Adrenal gland (tissue), 12 donors: ENCODE data around the gene TBC1D1. TPM values are rescaled to one million over a fixed set of nuclear protein-coding genes. Genes with fewer than 3 reads are reported as not detected.

Experiments
- DNase-seq, 7 donors: peaks; one replicate each; pipeline ENCODE4 v3.0.0-alpha.2; 2019 to 2020
- H3K27ac ChIP-seq, 5 donors: fragments of 200-600 bp; sonication (generic) in 4 of 5; 1 replicate in 3 of 5; 2 replicates in 2 of 5; pipeline versions ENCODE4 v1.5.1 to v1.8.0; 2016 to 2020; ENCODE audit warnings: mild to moderate bottlenecking in 1 of 5
- H3K27me3 ChIP-seq: fragments of 200-600 bp; 2 replicates; pipeline ENCODE4 v1.8.0; 2021
- H3K36me3 ChIP-seq, 2 donors: fragments of 200-600 bp; replicated peaks in 1 of 2; 1 replicate in 1 of 2; 2 replicates in 1 of 2; pipeline versions ENCODE4 v1.5.1 to v1.8.0; 2018 to 2022
- H3K4me1 ChIP-seq, 2 donors: fragments of 200-600 bp; replicated peaks in 1 of 2; 1 replicate in 1 of 2; 2 replicates in 1 of 2; pipeline versions ENCODE4 v1.5.1 to v1.8.0; 2018 to 2021
- H3K4me3 ChIP-seq, 4 donors: fragments of 200-600 bp; sonication (generic) in 3 of 4; one replicate each; pipeline ENCODE4 v1.5.1; 2016 to 2018
- H3K9me3 ChIP-seq, 3 donors: fragments of 200-600 bp; sonication (generic) in 1 of 3; replicated peaks in 1 of 3; 1 replicate in 2 of 3; 2 replicates in 1 of 3; pipeline versions ENCODE4 v1.5.1 to v1.8.0; 2016 to 2021
- POLR2A ChIP-seq, 2 donors: fragments of 450-650 bp; IDR thresholded peaks; one replicate each; pipeline ENCODE4 v1.6.1; 2017; ENCODE audit warnings: antibody characterized with exemption in 2 of 2, mild to moderate bottlenecking in 2 of 2, moderate library complexity in 1 of 2
- WGBS, 4 donors: extraction: QIAGEN DNeasy Blood & Tissue Kit in 2 of 4; methylation state at CpG; one replicate each; pipeline versions ENCODE4 v1.1.5 to v1.1.7; 2013 to 2017; 5-methylcytosine and 5-hydroxymethylcytosine counted together
- intact Hi-C, 2 donors: fragments of 100-400 bp; cut with DNase I; formaldehyde crosslinking; loops; one replicate each; pipeline versions ENCODE4 v1.14.1 to v1.15.0; 2022 to 2023
- polyA plus RNA-seq, 3 donors: library from polyadenylated mRNA; stranded (reverse); fragments of 200-250 nt in 2 of 3; fragments of 350-450 nt in 1 of 3; fragmentation: Illumina TruSeq in 1 of 3; extraction: RNeasy Lipid Tissue Mini Kit (QIAGEN cat#74804) in 1 of 3; gene quantifications; one replicate each; pipeline ENCODE4 v1.2.3, GENCODE V29; 2013 to 2014
- total RNA-seq, 9 donors: library from RNA; depleted of rRNA in 4 of 9; stranded (reverse); fragments of >200 nt in 4 of 9; fragments of 120-200 nt in 1 of 9; fragmentation: NEBNext Ultra II Directional in 1 of 9; extraction: Animal tissue kit (Norgen Biotek cat#: 25700) in 1 of 9; gene quantifications; one replicate each; pipeline versions ENCODE4 v1.1.0 to v1.2.4, GENCODE V29; 2013 to 2023
- TF ChIP-seq, protein P1 (sequence below), 6 experiments: fragments of 450-650 bp in 4 of 6; fragments of 200-600 bp in 2 of 6; sonication (generic) in 1 of 6; IDR thresholded peaks; 1 replicate in 5 of 6; 2 replicates in 1 of 6; pipeline versions ENCODE4 v1.5.1 to v1.8.0; 2016 to 2021; ENCODE audit warnings: antibody characterized with exemption in 6 of 6, mild to moderate bottlenecking in 2 of 6, moderate library complexity in 1 of 6
- donor health status: healthy with polysubstance abuse.
- donor health status: Bipolar disorder and iron deficiency.
- donor health status: DM: yes; HTN: yes; CAD: no.
- donor health status: DM: no; HTN: no; CAD: no.
- donor health status: DM: no; HTN: no; CAD: no.
- donor health status: DM: yes; HTN: yes; CAD: no.

TBC1D1 gene
- total and polyA plus RNA-seq, 12 donors, result 16.3 to 77.3 (median 25.7) TPM

DNA sequence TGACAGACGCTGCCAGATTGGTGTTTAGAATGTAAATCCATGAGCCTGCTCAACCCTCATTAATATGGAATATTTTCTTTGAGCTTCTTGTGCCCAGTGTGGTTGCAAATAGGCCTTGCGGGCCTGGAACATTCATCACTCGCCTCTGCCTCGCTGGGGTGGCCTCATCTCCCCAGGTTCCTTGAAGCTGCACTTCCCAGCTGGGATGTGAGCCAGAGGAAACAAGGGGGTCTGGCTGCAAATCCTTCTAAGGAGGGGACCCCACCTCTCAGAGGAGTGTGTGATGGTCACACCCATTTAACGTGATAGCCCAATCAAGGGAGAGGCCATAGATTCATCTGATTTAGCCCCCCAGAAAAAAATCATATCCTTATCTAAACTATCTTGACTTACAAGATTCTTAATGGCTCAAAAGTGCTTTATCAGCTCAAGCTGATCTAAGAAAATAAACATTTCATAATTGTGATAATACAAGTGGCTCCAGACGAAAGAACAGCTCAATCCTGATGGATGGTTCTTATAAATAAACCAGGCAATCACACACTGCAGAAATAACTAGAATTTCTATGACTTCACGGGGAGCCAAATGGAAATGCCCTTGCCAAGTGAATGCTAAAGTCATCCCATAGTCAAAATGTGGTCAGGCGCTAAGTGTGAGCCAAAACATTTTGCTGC is 259.2 kb downstream of the TBC1D1 start:
- no peak overlapping the region for H3K27ac ChIP-seq
- intact Hi-C loops, result no loop called here
- H3K36me3 ChIP-seq, result no peaks in the 10 kb centered on the region
- H3K27me3 ChIP-seq, result no peaks in the 10 kb centered on the region
- DNase-seq, result no peak
- H3K4me1 ChIP-seq, result no peaks in the 10 kb centered on the region
- H3K4me3 ChIP-seq, result no peak overlapping the region
- no peaks in the 10 kb centered on the region for H3K9me3 ChIP-seq
- no peak for TF ChIP-seq POLR2A (IDR thresholded peaks at IDR 0.05)
- TF ChIP-seq, protein P1, sequence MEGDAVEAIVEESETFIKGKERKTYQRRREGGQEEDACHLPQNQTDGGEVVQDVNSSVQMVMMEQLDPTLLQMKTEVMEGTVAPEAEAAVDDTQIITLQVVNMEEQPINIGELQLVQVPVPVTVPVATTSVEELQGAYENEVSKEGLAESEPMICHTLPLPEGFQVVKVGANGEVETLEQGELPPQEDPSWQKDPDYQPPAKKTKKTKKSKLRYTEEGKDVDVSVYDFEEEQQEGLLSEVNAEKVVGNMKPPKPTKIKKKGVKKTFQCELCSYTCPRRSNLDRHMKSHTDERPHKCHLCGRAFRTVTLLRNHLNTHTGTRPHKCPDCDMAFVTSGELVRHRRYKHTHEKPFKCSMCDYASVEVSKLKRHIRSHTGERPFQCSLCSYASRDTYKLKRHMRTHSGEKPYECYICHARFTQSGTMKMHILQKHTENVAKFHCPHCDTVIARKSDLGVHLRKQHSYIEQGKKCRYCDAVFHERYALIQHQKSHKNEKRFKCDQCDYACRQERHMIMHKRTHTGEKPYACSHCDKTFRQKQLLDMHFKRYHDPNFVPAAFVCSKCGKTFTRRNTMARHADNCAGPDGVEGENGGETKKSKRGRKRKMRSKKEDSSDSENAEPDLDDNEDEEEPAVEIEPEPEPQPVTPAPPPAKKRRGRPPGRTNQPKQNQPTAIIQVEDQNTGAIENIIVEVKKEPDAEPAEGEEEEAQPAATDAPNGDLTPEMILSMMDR (IDR thresholded peaks at IDR 0.05), result no peak
- WGBS, 4 donors, result 76 to 81% (median 79%) methylated on average over 8 of the region's 8 CpGs

GRCh38 chr4:38150766-38151165 is 259.9 kb downstream of the TBC1D1 start:
- H3K9me3 ChIP-seq, result no peaks in the 10 kb centered on the region
- no peak overlapping the region for H3K27ac ChIP-seq
- H3K4me1 ChIP-seq, result no peaks in the 10 kb centered on the region
- no peak for TF ChIP-seq POLR2A (IDR thresholded peaks at IDR 0.05)
- TF ChIP-seq, protein P1 (IDR thresholded peaks at IDR 0.05), result no peak
- WGBS, 4 donors, result 71 to 84% (median 72%) methylated on average over 5 of the region's 5 CpGs
- H3K36me3 ChIP-seq, result no peaks in the 10 kb centered on the region
- no peaks in the 10 kb centered on the region for H3K27me3 ChIP-seq
- no peak overlapping the region for H3K4me3 ChIP-seq
- no peak for DNase-seq
- intact Hi-C loops, result no loop called here

DNA sequence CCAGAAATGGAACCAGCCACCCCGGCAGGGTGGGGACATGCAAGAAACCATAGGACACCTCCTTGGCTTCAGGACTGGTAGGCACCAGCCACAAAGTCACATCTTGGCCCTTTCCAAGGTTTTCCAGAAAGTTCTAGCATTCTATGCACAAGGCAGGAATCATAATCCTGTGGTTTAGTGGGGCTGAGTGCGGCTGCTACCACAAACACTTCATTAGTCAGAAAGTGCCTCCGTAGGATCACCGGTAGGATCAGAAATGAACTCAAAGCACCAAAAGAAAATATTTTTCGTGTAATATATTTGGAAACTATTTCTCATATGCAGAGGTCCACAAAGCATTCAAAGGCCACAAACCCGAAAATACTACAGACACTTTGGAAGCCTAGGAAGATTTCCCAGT is 261.0 kb downstream of the TBC1D1 start:
- Histone ChIP-seq H3K27ac (no peak overlapping the region), H3K4me3 (no peak overlapping the region), H3K4me1 (no peaks in the 10 kb centered on the region), H3K27me3 (no peaks in the 10 kb centered on the region), H3K9me3 (no peaks in the 10 kb centered on the region), H3K36me3 (no peaks in the 10 kb centered on the region)
- 78 to 89% (median 86%) methylated on average over 6 of the region's 6 CpGs for WGBS, 4 donors
- intact Hi-C loops, result no loop called here
- no peak for DNase-seq
- TF ChIP-seq, protein P1 (IDR thresholded peaks at IDR 0.05), result no peak
- TF ChIP-seq POLR2A (IDR thresholded peaks at IDR 0.05), result no peak

DNA sequence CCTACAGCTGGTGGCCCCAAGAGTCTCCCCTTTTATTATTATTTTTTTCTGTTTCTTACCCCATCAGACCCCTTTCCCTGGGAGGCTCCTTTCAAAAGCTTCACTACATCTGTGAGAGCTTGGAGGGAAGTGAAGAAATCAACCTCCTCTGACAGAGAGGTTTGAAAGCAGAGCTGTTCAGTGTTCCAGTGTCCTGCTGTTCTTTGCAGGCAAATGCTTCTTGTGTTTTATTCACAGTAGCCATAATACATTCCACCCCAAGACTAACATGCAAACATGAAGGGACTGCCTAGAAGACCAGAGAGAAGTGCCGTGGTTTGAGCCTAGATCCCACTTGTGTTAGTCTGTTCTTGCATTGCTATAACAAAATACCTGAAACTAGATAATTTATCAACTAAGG is 261.4 kb downstream of the TBC1D1 start:
- no peaks in the 10 kb centered on the region for H3K4me1 ChIP-seq
- H3K9me3 ChIP-seq, result no peaks in the 10 kb centered on the region
- no peaks in the 10 kb centered on the region for H3K36me3 ChIP-seq
- intact Hi-C loops, result no loop called here
- no peak overlapping the region for H3K27ac ChIP-seq
- no peak for DNase-seq
- TF ChIP-seq, protein P1 (IDR thresholded peaks at IDR 0.05), result no peak
- 81 to 100% (median 99%) methylated on average over 1 of the region's 1 CpG for WGBS, 4 donors
- H3K4me3 ChIP-seq, result no peak overlapping the region
- H3K27me3 ChIP-seq, result no peaks in the 10 kb centered on the region
